ENCODE measurements around the gene VILL.

VILL gene

GRCh38 chr3:37999836-38000235 lies 9.2 kb downstream of the VILL start:
- H3K36me3 ChIP-seq (ENCODE audit: insufficient read depth, low read length) = peaks cover 22% of the 10 kb centered on the region; the same call in 1 of the 2 replicates

GRCh38 chr3:38000242-38000916 lies 9.8 kb downstream of the VILL start:
- TF ChIP-seq EZH2 (IDR thresholded peaks at IDR 0.05; ENCODE audit: borderline replicate concordance, low read length) = no peak
- no peak for TF ChIP-seq CTCF (IDR thresholded peaks at IDR 0.05; ENCODE audit: low read length)
- Histone ChIP-seq H3K4me3 (ENCODE audit: low read depth, low read length, poor library complexity, severe bottlenecking) (no peak overlapping the region), H3K4me1 (ENCODE audit: insufficient read depth, low read length, severe bottlenecking) (peaks cover 26% of the 10 kb centered on the region), H3K4me2 (ENCODE audit: low read length) (no peak overlapping the region), H4K20me1 (ENCODE audit: insufficient read depth, low read length) (no peaks in the 10 kb centered on the region), H3K9me3 (ENCODE audit: low read length) (no peaks in the 10 kb centered on the region), H3K9ac (ENCODE audit: low read length) (no peak overlapping the region), H3K27ac (ENCODE audit: low read depth, low read length, poor library complexity, severe bottlenecking) (no peak overlapping the region), H2AFZ (ENCODE audit: low read length) (no peak overlapping the region), H3F3A (ENCODE audit: insufficient read depth, low read length) (no peaks in the 10 kb centered on the region), H3K9me2 (ENCODE audit: low read depth, low read length) (no peaks in the 10 kb centered on the region), H3K27me3 (ENCODE audit: insufficient read depth, low read length) (no peaks in the 10 kb centered on the region), H3K79me2 (ENCODE audit: insufficient read depth, low read length) (no peaks in the 10 kb centered on the region), H3K36me3 (ENCODE audit: insufficient read depth, low read length) (peaks cover 22% of the 10 kb centered on the region; the same call in 1 of the 2 replicates)

More at GRCh38 chr3:37999836-38000235, 9.2 kb downstream of the VILL start:
- TF ChIP-seq CTCF (IDR thresholded peaks at IDR 0.05; ENCODE audit: low read length) = no peak
- TF ChIP-seq EZH2 (IDR thresholded peaks at IDR 0.05; ENCODE audit: borderline replicate concordance, low read length) = no peak
- peaks cover 30% of the 10 kb centered on the region for H3K4me1 ChIP-seq (ENCODE audit: insufficient read depth, low read length, severe bottlenecking)
- H4K20me1 ChIP-seq (ENCODE audit: insufficient read depth, low read length) = no peaks in the 10 kb centered on the region
- no peak overlapping the region for H3K9ac ChIP-seq (ENCODE audit: low read length)
- no peaks in the 10 kb centered on the region for H3K9me2 ChIP-seq (ENCODE audit: low read depth, low read length)
- H3K4me2 ChIP-seq (ENCODE audit: low read length) = no peak overlapping the region
- H2AFZ ChIP-seq (ENCODE audit: low read length) = no peak overlapping the region
- H3K4me3 ChIP-seq (ENCODE audit: low read depth, low read length, poor library complexity, severe bottlenecking) = no peak overlapping the region
- no peaks in the 10 kb centered on the region for H3K79me2 ChIP-seq (ENCODE audit: insufficient read depth, low read length)
- no peaks in the 10 kb centered on the region for H3K27me3 ChIP-seq (ENCODE audit: insufficient read depth, low read length)
- no peaks in the 10 kb centered on the region for H3K9me3 ChIP-seq (ENCODE audit: low read length)
- H3K27ac ChIP-seq (ENCODE audit: low read depth, low read length, poor library complexity, severe bottlenecking) = no peak overlapping the region
- no peaks in the 10 kb centered on the region for H3F3A ChIP-seq (ENCODE audit: insufficient read depth, low read length)

- no peaks in the 10 kb centered on the region for H4K20me1 ChIP-seq (ENCODE audit: insufficient read depth, low read length)
- no peaks in the 10 kb centered on the region for H3K9me3 ChIP-seq (ENCODE audit: low read length)
- no peaks in the 10 kb centered on the region for H3K27me3 ChIP-seq (ENCODE audit: insufficient read depth, low read length)
- H3K4me2 ChIP-seq (ENCODE audit: low read length) = no peak overlapping the region
- H3K4me1 ChIP-seq (ENCODE audit: insufficient read depth, low read length, severe bottlenecking) = peaks cover 23% of the 10 kb centered on the region
- H3K9ac ChIP-seq (ENCODE audit: low read length) = no peak overlapping the region
- H3F3A ChIP-seq (ENCODE audit: insufficient read depth, low read length) = no peaks in the 10 kb centered on the region
- H3K9me2 ChIP-seq (ENCODE audit: low read depth, low read length) = no peaks in the 10 kb centered on the region
- TF ChIP-seq EZH2 (IDR thresholded peaks at IDR 0.05; ENCODE audit: borderline replicate concordance, low read length) (no peak), CTCF (IDR thresholded peaks at IDR 0.05; ENCODE audit: low read length) (no peak)
- H3K27ac ChIP-seq (ENCODE audit: low read depth, low read length, poor library complexity, severe bottlenecking) = no peak overlapping the region
- no peak overlapping the region for H3K4me3 ChIP-seq (ENCODE audit: low read depth, low read length, poor library complexity, severe bottlenecking)
- no peak overlapping the region for H2AFZ ChIP-seq (ENCODE audit: low read length)
- H3K36me3 ChIP-seq (ENCODE audit: insufficient read depth, low read length) = peaks cover 22% of the 10 kb centered on the region; the same call in 1 of the 2 replicates
- H3K79me2 ChIP-seq (ENCODE audit: insufficient read depth, low read length) = no peaks in the 10 kb centered on the region
Measured at GRCh38 chr3:38000965-38001455, 10.4 kb downstream of the VILL start.

All from OCI-LY1 (cell line).